Natural killer cell (primary cell): ENCODE measurements around the gene USP17L22. TPM values are rescaled to one million over a fixed set of nuclear protein-coding genes. Genes with fewer than 3 reads are reported as not detected.
"Not testable (repeated sequence)": the region's sequence is repeated elsewhere in the genome, so short reads cannot be mapped to it uniquely, and the experiment has no call there.

Experiments used
- ATAC-seq, 3 donors: fragments of 150-1000 bp in 2 of 3; fragments of 200-7000 bp in 1 of 3; cut with Tn5 transposase; 1 replicate in 1 of 3; 2 replicates in 2 of 3; pipeline ENCODE4 v1.10.0; 2021; ENCODE audit warnings: mild to moderate bottlenecking in 2 of 3, moderate library complexity in 2 of 3
- DNase-seq, 2 donors: peaks; one replicate each; pipeline versions ENCODE4 v3.0.0 to v3.0.0-alpha.2; 2013 to 2021; ENCODE audit warnings: mixed read lengths in 1 of 2
- H3K27ac ChIP-seq: one replicate; pipeline ENCODE4 v1.5.1; 2013; ENCODE audit warnings: mild to moderate bottlenecking, low read length
- H3K27me3 ChIP-seq: one replicate; pipeline ENCODE4 v1.6.1; 2013; ENCODE audit warnings: low read length; ENCODE audit not compliant: control insufficient read depth, insufficient read depth
- H3K36me3 ChIP-seq: one replicate; pipeline ENCODE4 v1.6.1; 2013; ENCODE audit warnings: low read length; ENCODE audit not compliant: control insufficient read depth, insufficient read depth
- H3K4me1 ChIP-seq: one replicate; pipeline ENCODE4 v1.6.1; 2013; ENCODE audit warnings: low read length; ENCODE audit not compliant: control insufficient read depth, insufficient read depth
- H3K4me3 ChIP-seq: one replicate; pipeline ENCODE4 v1.5.1; 2013; ENCODE audit warnings: low read length
- H3K9me3 ChIP-seq: one replicate; pipeline ENCODE4 v1.6.1; 2013; ENCODE audit warnings: low read length; ENCODE audit not compliant: control insufficient read depth, insufficient read depth
- H3K27ac Mint-ChIP-seq, 2 donors: one replicate each; pipeline ENCODE4 v1.8.0; 2022; ENCODE audit warnings: mild to moderate bottlenecking in 2 of 2, mixed read lengths in 2 of 2, moderate library complexity in 1 of 2
- H3K27me3 Mint-ChIP-seq, 2 donors: one replicate each; pipeline ENCODE4 v1.8.0; 2022; ENCODE audit warnings: low read depth in 2 of 2, mixed read lengths in 2 of 2
- H3K36me3 Mint-ChIP-seq: one replicate; pipeline ENCODE4 v1.8.0; 2022; ENCODE audit warnings: mixed read lengths
- H3K4me1 Mint-ChIP-seq, 2 donors: one replicate each; pipeline ENCODE4 v1.8.0; 2022; ENCODE audit warnings: mixed read lengths in 2 of 2
- H3K4me3 Mint-ChIP-seq: one replicate; pipeline ENCODE4 v1.8.0; 2022; ENCODE audit warnings: mild to moderate bottlenecking, moderate library complexity, mixed read lengths
- H3K9me3 Mint-ChIP-seq, 2 donors: one replicate each; pipeline ENCODE4 v1.8.0; 2022; ENCODE audit warnings: mixed read lengths in 2 of 2
- WGBS: methylation state at CpG from one replicate; pipeline ENCODE4 v1.1.7; 2013; ENCODE audit warnings: missing lambda C conversion rate; ENCODE audit not compliant: insufficient coverage; 5-methylcytosine and 5-hydroxymethylcytosine counted together
- intact Hi-C: fragments of 100-400 bp; cut with micrococcal nuclease; formaldehyde crosslinking; loops from one replicate; pipeline ENCODE4 v1.14.2; 2022
- total RNA-seq, 4 donors: library from RNA; stranded (reverse); fragments of 120-200 nt in 1 of 4; gene quantifications; one replicate each; pipeline versions ENCODE4 v1.2.3 to v1.2.4, GENCODE V29; 2013 to 2022

The USP17L22 gene
- total RNA-seq = not detected
- total RNA-seq (2013) = not detected

- H3K27me3 Mint-ChIP-seq, H3K36me3 Mint-ChIP-seq, H3K27me3 ChIP-seq, H3K27ac ChIP-seq, H3K4me3 ChIP-seq, H3K36me3 ChIP-seq, H3K4me1 Mint-ChIP-seq, H3K9me3 ChIP-seq, intact Hi-C loops, ATAC-seq, H3K27ac Mint-ChIP-seq, H3K4me3 Mint-ChIP-seq, DNase-seq, H3K9me3 Mint-ChIP-seq, H3K4me1 ChIP-seq: not testable (repeated sequence)
- WGBS = no CpG with 5 or more reads among the region's 15 CpGs
These were observed at the start of gene USP17L22 for GRCh38 chr4:9267319-9267718. TSS of gene USP17L22 (plus strand) at chr4:9267619. CDS start at chr4:9267619, 0 bp downstream.

GRCh38 chr4:9219852-9220251 is 47.6 kb upstream of the USP17L22 start, which contains the start of gene USP17L12:
TSS of gene USP17L12 (plus strand) at chr4:9220152. CDS start at chr4:9220152, 0 bp downstream.
- WGBS = no CpG with 5 or more reads among the region's 13 CpGs
- H3K36me3 ChIP-seq, H3K4me3 Mint-ChIP-seq, H3K27ac ChIP-seq, DNase-seq, ATAC-seq, H3K4me1 ChIP-seq, H3K4me3 ChIP-seq, H3K36me3 Mint-ChIP-seq, H3K27me3 ChIP-seq, H3K9me3 ChIP-seq, H3K27me3 Mint-ChIP-seq, H3K4me1 Mint-ChIP-seq, intact Hi-C loops, H3K27ac Mint-ChIP-seq, H3K9me3 Mint-ChIP-seq: not testable (repeated sequence)

- ATAC-seq, H3K4me1 ChIP-seq, H3K9me3 ChIP-seq, H3K4me3 ChIP-seq, intact Hi-C loops, H3K4me3 Mint-ChIP-seq, DNase-seq, H3K27me3 Mint-ChIP-seq, H3K4me1 Mint-ChIP-seq, H3K36me3 Mint-ChIP-seq, H3K36me3 ChIP-seq, H3K27ac Mint-ChIP-seq, H3K27ac ChIP-seq, H3K9me3 Mint-ChIP-seq, H3K27me3 ChIP-seq: not testable (repeated sequence)
- no CpG with 5 or more reads among the region's 14 CpGs for WGBS
These were observed 42.8 kb upstream of the USP17L22 start, which contains the start of gene USP17L13 for GRCh38 chr4:9224596-9224995. TSS of gene USP17L13 (plus strand) at chr4:9224896. CDS start at chr4:9224896, 0 bp downstream.

GRCh38 chr4:9230249-9230648 is 37.2 kb upstream of the USP17L22 start:
- H3K27ac Mint-ChIP-seq, intact Hi-C loops, H3K9me3 Mint-ChIP-seq, H3K36me3 ChIP-seq, H3K4me3 ChIP-seq, H3K27me3 ChIP-seq, DNase-seq, H3K36me3 Mint-ChIP-seq, H3K4me1 ChIP-seq, H3K4me1 Mint-ChIP-seq, H3K27ac ChIP-seq, H3K4me3 Mint-ChIP-seq, ATAC-seq, H3K9me3 ChIP-seq, H3K27me3 Mint-ChIP-seq: not testable (repeated sequence)
- 98% methylated on average over 4 of the region's 8 CpGs for WGBS

GRCh38 chr4:9234085-9234484 is 33.3 kb upstream of the USP17L22 start, which contains the start of gene USP17L15:
TSS of gene USP17L15 (plus strand) at chr4:9234385. CDS start at chr4:9234385, 0 bp downstream.
- H3K27me3 Mint-ChIP-seq, H3K9me3 ChIP-seq, H3K4me3 ChIP-seq, H3K36me3 ChIP-seq, intact Hi-C loops, H3K9me3 Mint-ChIP-seq, H3K27me3 ChIP-seq, H3K4me1 Mint-ChIP-seq, ATAC-seq, H3K4me1 ChIP-seq, H3K27ac Mint-ChIP-seq, H3K27ac ChIP-seq, H3K4me3 Mint-ChIP-seq, H3K36me3 Mint-ChIP-seq, DNase-seq: not testable (repeated sequence)
- WGBS = no CpG with 5 or more reads among the region's 15 CpGs

GRCh38 chr4:9238461-9238860 is 29.0 kb upstream of the USP17L22 start:
- H3K9me3 Mint-ChIP-seq, H3K27ac Mint-ChIP-seq, intact Hi-C loops, H3K4me3 Mint-ChIP-seq, H3K9me3 ChIP-seq, H3K27me3 Mint-ChIP-seq, H3K4me1 ChIP-seq, H3K36me3 Mint-ChIP-seq, H3K27me3 ChIP-seq, H3K4me3 ChIP-seq, H3K4me1 Mint-ChIP-seq, H3K36me3 ChIP-seq, ATAC-seq, H3K27ac ChIP-seq: not testable (repeated sequence)
- 82% methylated on average over 10 of the region's 12 CpGs for WGBS
- peak; percentile 0 to 11 for DNase-seq

- H3K27me3 Mint-ChIP-seq, H3K4me1 ChIP-seq, H3K4me3 Mint-ChIP-seq, H3K9me3 Mint-ChIP-seq, ATAC-seq, H3K36me3 ChIP-seq, H3K4me1 Mint-ChIP-seq, H3K4me3 ChIP-seq, intact Hi-C loops, H3K9me3 ChIP-seq, H3K36me3 Mint-ChIP-seq, DNase-seq, H3K27me3 ChIP-seq, H3K27ac Mint-ChIP-seq, H3K27ac ChIP-seq: not testable (repeated sequence)
- WGBS = no CpG with 5 or more reads among the region's 14 CpGs
These were observed 23.8 kb upstream of the USP17L22 start, which contains the start of gene USP17L17 for GRCh38 chr4:9243579-9243978. TSS of gene USP17L17 (plus strand) at chr4:9243879. CDS start at chr4:9243879, 0 bp downstream.

- 95% methylated on average over 11 of the region's 26 CpGs for WGBS
- H3K4me1 ChIP-seq, H3K27ac ChIP-seq, H3K36me3 ChIP-seq, H3K27me3 ChIP-seq, H3K36me3 Mint-ChIP-seq, H3K27me3 Mint-ChIP-seq, intact Hi-C loops, H3K27ac Mint-ChIP-seq, H3K4me1 Mint-ChIP-seq, ATAC-seq, H3K4me3 Mint-ChIP-seq, H3K9me3 ChIP-seq, H3K9me3 Mint-ChIP-seq, H3K4me3 ChIP-seq: not testable (repeated sequence)
- DNase-seq = peak; percentile 1 to 17
These were observed 19.3 kb upstream of the USP17L22 start, which contains the start of gene USP17L18 for GRCh38 chr4:9247953-9248680. TSS of gene USP17L18 (plus strand) at chr4:9248630. CDS start at chr4:9248630, 0 bp downstream.
